Naive thymus-derived CD8-positive, alpha-beta T cell (primary cell): ENCODE measurements around the gene CACNA1B. TPM values are rescaled to one million over a fixed set of nuclear protein-coding genes. Genes with fewer than 3 reads are reported as not detected.
A peak's percentile ranks its signal among the peaks of the same experiment; 100 is the strongest.

Source experiments
- ATAC-seq, 2 donors: fragments of 150-1000 bp; cut with Tn5 transposase in 1 of 2; sonication (Bioruptor Pico), chemical (Tn5 transposase) in 1 of 2; 1 replicate in 1 of 2; 2 replicates in 1 of 2; pipeline ENCODE4 v1.10.0; 2021; ENCODE audit warnings: mild to moderate bottlenecking in 2 of 2, moderate library complexity in 2 of 2
- POLR2A ChIA-PET: fragments of 350-600 bp; sonication (Branson Sonifier 250); formaldehyde crosslinking; loops from one replicate; lab custom pipeline; 2021; ENCODE audit warnings: antibody characterized with exemption; lab: Charles Lee
- DNase-seq, 10 donors: peaks; one replicate each; pipeline versions ENCODE4 v3.0.0 to v3.0.0-alpha.2; 2020 to 2022
- H3K27ac Mint-ChIP-seq, 10 donors: one replicate each; pipeline ENCODE4 v1.8.0; 2020 to 2022; ENCODE audit warnings: mild to moderate bottlenecking in 10 of 10, mixed read lengths in 10 of 10, moderate library complexity in 4 of 10, inconsistent platforms in 1 of 10
- H3K27me3 Mint-ChIP-seq, 5 donors: one replicate each; pipeline ENCODE4 v1.8.0; 2021 to 2022; ENCODE audit warnings: mixed read lengths in 5 of 5
- H3K36me3 Mint-ChIP-seq, 3 donors: one replicate each; pipeline ENCODE4 v1.8.0; 2020 to 2022; ENCODE audit warnings: mixed read lengths in 3 of 3, mild to moderate bottlenecking in 2 of 3, inconsistent platforms in 1 of 3
- H3K4me1 Mint-ChIP-seq, 4 donors: one replicate each; pipeline ENCODE4 v1.8.0; 2021 to 2022; ENCODE audit warnings: mixed read lengths in 4 of 4
- H3K4me3 Mint-ChIP-seq, 10 donors: one replicate each; pipeline ENCODE4 v1.8.0; 2020 to 2022; ENCODE audit warnings: mild to moderate bottlenecking in 10 of 10, mixed read lengths in 10 of 10, moderate library complexity in 6 of 10, inconsistent platforms in 1 of 10
- H3K9me3 Mint-ChIP-seq, 9 donors: one replicate each; pipeline ENCODE4 v1.8.0; 2020 to 2022; ENCODE audit warnings: mixed read lengths in 9 of 9, mild to moderate bottlenecking in 3 of 9, inconsistent platforms in 1 of 9, moderate library complexity in 1 of 9
- polyA plus RNA-seq, 3 donors: library from polyadenylated mRNA; unstranded; fragments of 300-500 nt; fragmentation: Illumina TruSeq; gene quantifications; one replicate each; pipeline ENCODE4 v1.2.3, GENCODE V29; 2021
- total RNA-seq, 8 experiments: library from RNA in 2 of 8; stranded (reverse) in 2 of 8; gene quantifications; one replicate each; pipeline ENCODE4 v1.2.3 and lab custom pipeline; 2021 to 2026

The CACNA1B gene
- total and polyA plus RNA-seq, 5 experiments from 2014 or later: not detected

GRCh38 chr9:137899551-137900360, 22.2 kb downstream of the CACNA1B start:
- POLR2A ChIA-PET: no interaction called here
- Mint-ChIP-seq H3K27me3 (peaks cover 13 to 26% (median 23%) of the 10 kb centered on the region in 5 donors), H3K9me3 (peaks cover 0 to 17% (median 5%) of the 10 kb centered on the region in 9 donors), H3K36me3 (peaks cover 3 to 14% (median 3%) of the 10 kb centered on the region in 3 donors), H3K4me1 (no peaks in the 10 kb centered on the region), H3K27ac (no peak overlapping the region), H3K4me3 (no peak overlapping the region)
- no peak for DNase-seq
- ATAC-seq: no peak

- no peak for ATAC-seq
- peaks cover 3 to 14% (median 3%) of the 10 kb centered on the region in 3 donors for H3K36me3 Mint-ChIP-seq
Measured at GRCh38 chr9:137900584-137901310, 23.2 kb downstream of the CACNA1B start.

GRCh38 chr9:137902646-137903045, 25.1 kb downstream of the CACNA1B start:
- no peak overlapping the region for H3K27ac Mint-ChIP-seq
- H3K4me1 Mint-ChIP-seq: no peaks in the 10 kb centered on the region
- POLR2A ChIA-PET: no interaction called here
- DNase-seq: no peak
- peaks cover 0 to 17% (median 5%) of the 10 kb centered on the region in 9 donors for H3K9me3 Mint-ChIP-seq
- no peak for ATAC-seq
- peaks cover 3 to 14% (median 3%) of the 10 kb centered on the region in 3 donors for H3K36me3 Mint-ChIP-seq
- H3K27me3 Mint-ChIP-seq: peaks cover 17 to 26% (median 25%) of the 10 kb centered on the region in 5 donors
- H3K4me3 Mint-ChIP-seq: no peak overlapping the region

More at GRCh38 chr9:137900584-137901310, 23.2 kb downstream of the CACNA1B start:
- Mint-ChIP-seq H3K4me1 (no peaks in the 10 kb centered on the region), H3K9me3 (peaks cover 0 to 17% (median 5%) of the 10 kb centered on the region in 9 donors), H3K27ac (no peak overlapping the region), H3K27me3 (peaks cover 14 to 26% (median 25%) of the 10 kb centered on the region in 5 donors), H3K4me3 (no peak overlapping the region)
- no peak for DNase-seq
- POLR2A ChIA-PET: no interaction called here

GRCh38 chr9:137905740-137906139, 28.2 kb downstream of the CACNA1B start:
- Mint-ChIP-seq H3K36me3 (peaks cover 3 to 10% (median 3%) of the 10 kb centered on the region in 3 donors), H3K27me3 (peaks cover 21 to 35% (median 27%) of the 10 kb centered on the region in 5 donors), H3K9me3 (peaks cover 0 to 8% (median 2%) of the 10 kb centered on the region in 9 donors), H3K27ac (no peak overlapping the region), H3K4me3 (no peak overlapping the region), H3K4me1 (no peaks in the 10 kb centered on the region)
- ATAC-seq: no peak
- no peak for DNase-seq
- POLR2A ChIA-PET: no interaction called here

- DNase-seq (no peak), ATAC-seq (no peak)
- Mint-ChIP-seq H3K9me3 (peaks cover 0 to 5% (median 0%) of the 10 kb centered on the region in 9 donors), H3K27ac (no peak overlapping the region), H3K4me1 (no peaks in the 10 kb centered on the region), H3K4me3 (no peak overlapping the region), H3K36me3 (peaks cover 0 to 3% (median under 1%) of the 10 kb centered on the region in 3 donors), H3K27me3 (peaks cover 24 to 44% (median 32%) of the 10 kb centered on the region in 5 donors)
- POLR2A ChIA-PET: no interaction called here
Measured at GRCh38 chr9:137907776-137908175, 30.2 kb downstream of the CACNA1B start.

GRCh38 chr9:137912671-137913070, 35.1 kb downstream of the CACNA1B start:
- H3K27ac Mint-ChIP-seq: no peak overlapping the region
- H3K4me3 Mint-ChIP-seq: no peak overlapping the region
- no peak for ATAC-seq
- no peaks in the 10 kb centered on the region for H3K9me3 Mint-ChIP-seq
- peaks cover 0 to 6% (median 0%) of the 10 kb centered on the region in 4 donors for H3K4me1 Mint-ChIP-seq
- no peaks in the 10 kb centered on the region for H3K36me3 Mint-ChIP-seq
- POLR2A ChIA-PET: no interaction called here
- H3K27me3 Mint-ChIP-seq: peaks cover 20 to 50% (median 32%) of the 10 kb centered on the region in 5 donors
- DNase-seq: no peak

GRCh38 chr9:137913132-137913531, 35.5 kb downstream of the CACNA1B start:
- Mint-ChIP-seq H3K4me1 (peaks cover 0 to 6% (median 0%) of the 10 kb centered on the region in 4 donors), H3K36me3 (no peaks in the 10 kb centered on the region), H3K27ac (no peak overlapping the region), H3K4me3 (no peak overlapping the region), H3K9me3 (no peaks in the 10 kb centered on the region), H3K27me3 (peaks cover 20 to 50% (median 32%) of the 10 kb centered on the region in 5 donors)
- ATAC-seq: no peak
- POLR2A ChIA-PET: no interaction called here
- DNase-seq: no peak

- no peak for ATAC-seq
- Mint-ChIP-seq H3K4me3 (no peak overlapping the region), H3K4me1 (peaks cover 0 to 6% (median 0%) of the 10 kb centered on the region in 4 donors), H3K27ac (peak overlapping the region in 1 of 10 donors; percentile 31), H3K36me3 (no peaks in the 10 kb centered on the region), H3K9me3 (no peaks in the 10 kb centered on the region), H3K27me3 (peaks cover 20 to 52% (median 37%) of the 10 kb centered on the region in 5 donors)
- POLR2A ChIA-PET: no interaction called here
- no peak for DNase-seq
Measured at GRCh38 chr9:137913771-137914767, 36.5 kb downstream of the CACNA1B start.

- H3K4me3 Mint-ChIP-seq: peak overlapping the region in 1 of 10 donors; percentile 1
- no peaks in the 10 kb centered on the region for H3K36me3 Mint-ChIP-seq
- H3K4me1 Mint-ChIP-seq: peaks cover 0 to 6% (median 0%) of the 10 kb centered on the region in 4 donors
- ATAC-seq (no peak), DNase-seq (no peak)
- H3K27ac Mint-ChIP-seq: no peak overlapping the region
- no peaks in the 10 kb centered on the region for H3K9me3 Mint-ChIP-seq
- H3K27me3 Mint-ChIP-seq: peaks cover 15 to 63% (median 38%) of the 10 kb centered on the region in 5 donors
- POLR2A ChIA-PET: no interaction called here
Measured at GRCh38 chr9:137916540-137916939, 39.0 kb downstream of the CACNA1B start.

GRCh38 chr9:137917116-137917515, 39.5 kb downstream of the CACNA1B start:
- H3K9me3 Mint-ChIP-seq: no peaks in the 10 kb centered on the region
- H3K4me1 Mint-ChIP-seq: peaks cover 0 to 6% (median 0%) of the 10 kb centered on the region in 4 donors
- peaks cover 9 to 57% (median 33%) of the 10 kb centered on the region in 5 donors for H3K27me3 Mint-ChIP-seq
- no peak overlapping the region for H3K4me3 Mint-ChIP-seq
- no peaks in the 10 kb centered on the region for H3K36me3 Mint-ChIP-seq
- ATAC-seq (no peak), DNase-seq (no peak)
- no peak overlapping the region for H3K27ac Mint-ChIP-seq
- POLR2A ChIA-PET: no interaction called here

GRCh38 chr9:137917795-137918194, 40.2 kb downstream of the CACNA1B start:
- no peak overlapping the region for H3K4me3 Mint-ChIP-seq
- no peak for DNase-seq
- peaks cover 0 to 6% (median 0%) of the 10 kb centered on the region in 4 donors for H3K4me1 Mint-ChIP-seq
- POLR2A ChIA-PET: no interaction called here
- H3K9me3 Mint-ChIP-seq: no peaks in the 10 kb centered on the region
- H3K27me3 Mint-ChIP-seq: peaks cover 6 to 51% (median 27%) of the 10 kb centered on the region in 5 donors
- H3K36me3 Mint-ChIP-seq: no peaks in the 10 kb centered on the region
- no peak overlapping the region for H3K27ac Mint-ChIP-seq
- ATAC-seq: no peak
